GM13976 (cell line): ENCODE measurements around the gene FAM72B.
"Not testable (repeated sequence)": the region's sequence is repeated elsewhere in the genome, so short reads cannot be mapped to it uniquely, and the experiment has no call there.

Source experiments
- DNase-seq: peaks from one replicate; pipeline ENCODE4 v3.0.0; 2012; ENCODE audit warnings: low spot score
- in situ Hi-C: fragments of 300-500 bp; cut with MboI; formaldehyde crosslinking; loops from one replicate; pipeline ENCODE4 v1.12.0; 2022; ENCODE audit warnings: low sequenced_read_pairs, mixed read lengths, inconsistent platforms; ENCODE audit not compliant: unreplicated experiment

Gene FAM72B

GRCh38 chr1:121160118-121160517 is 24.0 kb downstream of the FAM72B start:
- in situ Hi-C loops, DNase-seq: not testable (repeated sequence)

GRCh38 chr1:121157609-121158008 is 26.5 kb downstream of the FAM72B start:
- in situ Hi-C loops, DNase-seq: not testable (repeated sequence)

- in situ Hi-C loops, DNase-seq: not testable (repeated sequence)
Observed at GRCh38 chr1:121156958-121157603, 27.1 kb downstream of the FAM72B start.

GRCh38 chr1:121155671-121156358 is 28.3 kb downstream of the FAM72B start:
- DNase-seq, in situ Hi-C loops: not testable (repeated sequence)

GRCh38 chr1:121154811-121155210 is 29.3 kb downstream of the FAM72B start:
- DNase-seq, in situ Hi-C loops: not testable (repeated sequence)

- DNase-seq, in situ Hi-C loops: not testable (repeated sequence)
Observed at GRCh38 chr1:121152788-121153187, 31.4 kb downstream of the FAM72B start.

GRCh38 chr1:121151294-121151693 is 32.8 kb downstream of the FAM72B start:
- in situ Hi-C loops, DNase-seq: not testable (repeated sequence)

- in situ Hi-C loops, DNase-seq: not testable (repeated sequence)
Observed at GRCh38 chr1:121148489-121149190, 35.5 kb downstream of the FAM72B start.

GRCh38 chr1:121140393-121140792 is 43.7 kb downstream of the FAM72B start:
- in situ Hi-C loops, DNase-seq: not testable (repeated sequence)

GRCh38 chr1:121131494-121131893 is 52.6 kb downstream of the FAM72B start:
- in situ Hi-C loops, DNase-seq: not testable (repeated sequence)

- in situ Hi-C loops, DNase-seq: not testable (repeated sequence)
Observed at GRCh38 chr1:121118480-121118824, 65.7 kb downstream of the FAM72B start.
